Transverse colon (tissue), 4 donors: ENCODE data around the gene DIO2. TPM values are rescaled to one million over a fixed set of nuclear protein-coding genes. Genes with fewer than 3 reads are reported as not detected.

Experiments used
- DNase-seq: peaks from one replicate; pipeline ENCODE4 v3.0.0-alpha.2; 2019
- H3K27ac ChIP-seq, 4 donors: fragments of 200-600 bp; sonication (generic); 2 replicates each; pipeline ENCODE4 v1.5.1; 2016 to 2018; ENCODE audit warnings: inconsistent platforms in 4 of 4
- H3K27me3 ChIP-seq: fragments of 200-600 bp; sonication (generic); 2 replicates; pipeline ENCODE4 v1.5.1; 2017; ENCODE audit warnings: inconsistent platforms
- H3K36me3 ChIP-seq, 4 donors: fragments of 200-600 bp; sonication (generic); 2 replicates each; pipeline ENCODE4 v1.5.1; 2017 to 2019; ENCODE audit warnings: inconsistent platforms in 4 of 4
- H3K4me1 ChIP-seq, 4 donors: fragments of 200-600 bp; sonication (generic); 2 replicates each; pipeline ENCODE4 v1.5.1; 2017 to 2020; ENCODE audit warnings: inconsistent platforms in 4 of 4
- H3K4me3 ChIP-seq, 4 donors: fragments of 200-600 bp; sonication (generic); 1 replicate in 1 of 4; 2 replicates in 3 of 4; pipeline versions ENCODE4 v1.5.1 to v1.6.1; 2017 to 2019; ENCODE audit warnings: inconsistent platforms in 4 of 4
- H3K9me3 ChIP-seq, 2 donors: fragments of 200-600 bp; sonication (generic); 2 replicates each; pipeline ENCODE4 v1.5.1; 2017 to 2019; ENCODE audit warnings: inconsistent platforms in 2 of 2
- CTCF ChIP-seq, 5 experiments: fragments of 200-600 bp in 3 of 5; fragments of 450-650 bp in 2 of 5; sonication (generic) in 3 of 5; IDR thresholded peaks; 1 replicate in 2 of 5; 2 replicates in 3 of 5; pipeline ENCODE4 v1.5.1; 2016 to 2017; ENCODE audit warnings: antibody characterized with exemption in 5 of 5, inconsistent platforms in 3 of 5, mild to moderate bottlenecking in 2 of 5, moderate library complexity in 1 of 5
- EP300 ChIP-seq: sonication (generic); formaldehyde crosslinking; IDR thresholded peaks from one replicate; pipeline ENCODE4 v1.6.1; 2017; ENCODE audit warnings: antibody characterized with exemption, low read depth
- POLR2A ChIP-seq: fragments of 450-650 bp; IDR thresholded peaks from one replicate; pipeline ENCODE4 v1.6.1; 2016; ENCODE audit warnings: antibody characterized with exemption, mild to moderate bottlenecking, moderate library complexity
- POLR2AphosphoS5 ChIP-seq, 3 donors: sonication (generic); formaldehyde crosslinking; IDR thresholded peaks; one replicate each; pipeline ENCODE4 v1.6.1; 2016; ENCODE audit warnings: antibody characterized with exemption in 3 of 3
- WGBS, 2 donors: methylation state at CpG; one replicate each; pipeline ENCODE4 v1.1.5; 2018; ENCODE audit warnings: low coverage in 1 of 2; 5-methylcytosine and 5-hydroxymethylcytosine counted together
- in situ Hi-C, 4 donors: fragments of 200-750 bp; cut with MboI; loops; one replicate each; pipeline versions ENCODE4 v1.15.0 to v1.15.1; 2017; ENCODE audit warnings: low sequenced_read_pairs in 3 of 4, low pct_ligation_motif_present in 1 of 4, low pct_unique_long_range_greater_than_20kb in 1 of 4
- intact Hi-C: fragments of 100-400 bp; cut with DNase I; formaldehyde crosslinking; loops from one replicate; pipeline ENCODE4 v1.15.1; 2023; ENCODE audit warnings: low total_unique reads
- total RNA-seq, 4 donors: library from RNA; depleted of rRNA; stranded (reverse); fragments of >200 nt; gene quantifications; one replicate each; pipeline ENCODE4 v1.1.0, GENCODE V29; 2016

DIO2 gene
- total RNA-seq, 4 donors from 2014 or later: 0.68 to 4.0 (median 0.95) TPM; not detected in 1

GRCh38 chr14:80233470-80234089, 22.3 kb upstream of the DIO2 start:
- Histone ChIP-seq H3K36me3 (no peaks in the 10 kb centered on the region), H3K4me3 (no peak overlapping the region), H3K4me1 (no peaks in the 10 kb centered on the region), H3K9me3 (peaks cover 6 to 14% of the 10 kb centered on the region in 2 donors), H3K27me3 (no peaks in the 10 kb centered on the region), H3K27ac (no peak overlapping the region)
- WGBS, 2 donors: 33 to 75% methylated on average over 1 to 2 of the region's 2 CpGs
- TF ChIP-seq EP300 (no peak), POLR2AphosphoS5 (IDR thresholded peaks at IDR 0.05) (no peak), CTCF (IDR thresholded peaks at IDR 0.05) (no peak), POLR2A (no peak)
- in situ Hi-C loops (no loop called here), intact Hi-C loops (no loop called here)
- no peak for DNase-seq

DNA sequence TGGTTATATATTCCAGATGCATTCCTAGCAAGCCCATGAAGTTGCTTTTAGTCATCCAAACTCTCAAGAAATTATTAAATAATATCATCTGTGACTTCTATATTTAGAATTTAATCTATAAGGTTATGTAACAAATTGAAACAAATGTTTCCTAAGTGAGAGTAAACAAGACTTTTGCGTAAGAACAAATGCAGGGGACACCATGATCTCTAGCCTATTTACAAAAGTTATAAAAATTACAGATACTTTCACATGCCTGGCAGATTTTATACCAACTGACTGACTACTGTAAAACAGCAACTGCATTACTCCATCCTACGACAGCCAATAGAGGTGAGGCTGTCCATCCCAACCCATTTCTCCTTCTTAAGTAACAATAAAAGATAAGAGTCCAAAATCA, 20.4 kb upstream of the DIO2 start:
- Histone ChIP-seq H3K4me1 (no peaks in the 10 kb centered on the region), H3K27ac (no peak overlapping the region), H3K9me3 (peaks cover 0 to 3% of the 10 kb centered on the region in 2 donors), H3K36me3 (no peaks in the 10 kb centered on the region), H3K4me3 (no peak overlapping the region), H3K27me3 (no peaks in the 10 kb centered on the region)
- 89 to 96% methylated on average over 2 of the region's 2 CpGs for whole genome bisulfite sequencing, 2 donors
- intact Hi-C loops: no loop called here
- no peak for DNase-seq
- in situ Hi-C loops: no loop called here
- TF ChIP-seq POLR2AphosphoS5 (IDR thresholded peaks at IDR 0.05) (no peak), POLR2A (no peak), CTCF (IDR thresholded peaks at IDR 0.05) (no peak), EP300 (no peak)

DNA sequence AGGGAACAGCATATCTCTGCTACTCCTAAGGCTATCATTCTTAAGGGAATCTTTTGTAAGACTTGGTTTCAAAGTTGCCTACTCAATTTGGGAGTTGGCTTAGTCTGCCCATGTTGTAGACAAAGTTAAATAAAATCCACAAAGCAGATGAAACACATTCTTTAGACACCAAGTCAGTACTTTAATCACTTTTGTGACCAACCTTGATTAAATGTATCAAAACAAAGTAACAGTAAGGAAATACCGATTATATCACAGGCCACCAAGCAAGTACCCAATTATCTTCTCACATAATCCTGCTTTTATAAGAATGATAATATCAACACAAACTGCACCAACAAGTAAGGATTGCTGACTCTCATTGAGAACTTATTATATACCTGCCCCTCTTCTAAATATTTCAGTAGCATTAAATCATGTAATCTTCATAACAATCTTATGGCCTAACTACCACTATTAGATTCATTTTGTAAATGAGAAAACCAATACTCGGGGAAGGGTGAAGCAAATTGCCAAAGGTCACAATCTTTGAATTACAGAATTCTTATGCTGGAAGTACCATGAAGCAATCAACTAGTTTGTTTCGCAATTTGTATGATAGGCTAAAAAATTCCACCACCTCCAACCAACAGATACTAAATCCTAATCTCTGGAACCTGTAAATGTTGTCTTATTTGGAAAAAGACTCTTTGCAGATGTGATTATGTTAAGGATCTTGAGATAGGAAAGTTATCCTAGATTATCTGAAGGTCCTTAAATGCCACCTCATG, 12.6 kb upstream of the DIO2 start:
- H3K9me3 ChIP-seq: no peaks in the 10 kb centered on the region
- in situ Hi-C loops: no loop called here

More for the DNA sequence above, 12.6 kb upstream of the DIO2 start:
- intact Hi-C loops: no loop called here
- no peak overlapping the region for H3K27ac ChIP-seq
- no peaks in the 10 kb centered on the region for H3K36me3 ChIP-seq
- H3K4me3 ChIP-seq: no peak overlapping the region
- WGBS, 2 donors: 73 to 84% methylated on average over 3 of the region's 3 CpGs
- H3K27me3 ChIP-seq: no peaks in the 10 kb centered on the region
- no peak for DNase-seq
- H3K4me1 ChIP-seq: no peaks in the 10 kb centered on the region
- TF ChIP-seq POLR2AphosphoS5 (IDR thresholded peaks at IDR 0.05): no peak
- TF ChIP-seq EP300: no peak
- no peak for TF ChIP-seq CTCF (IDR thresholded peaks at IDR 0.05)
- no peak for TF ChIP-seq POLR2A
